GM12878 (cell line): ENCODE results near the gene LMTK2.

Experiments used
- BACH1 ChIP-seq: fragments of 450-650 bp; IDR thresholded peaks from 2 replicates; pipeline ENCODE4 v1.6.1; 2017; ENCODE audit warnings: mild to moderate bottlenecking, borderline replicate concordance
- BCLAF1 ChIP-seq: fragments of 450-650 bp; IDR thresholded peaks from 2 replicates; pipeline ENCODE4 v1.6.1; 2017; ENCODE audit warnings: antibody characterized with exemption, mild to moderate bottlenecking, moderate library complexity
- CTCF ChIP-seq, 3 experiments: IDR thresholded peaks in 2 of 3; conservative IDR thresholded peaks in 1 of 3; 2 replicates each; pipeline ENCODE4 v1.5.1; 2011; ENCODE audit warnings: low read depth in 3 of 3, low read length in 3 of 3, mild to moderate bottlenecking in 3 of 3, control low read depth in 2 of 3, moderate library complexity in 2 of 3, inconsistent platforms in 1 of 3, mixed read lengths in 1 of 3; ENCODE audit not compliant: control insufficient read depth in 2 of 3, insufficient read depth in 1 of 3; ENCODE audit errors: extremely low read depth in 1 of 3
- EZH2 ChIP-seq: IDR thresholded peaks from 2 replicates; pipeline ENCODE4 v1.6.1; 2012; ENCODE audit warnings: low read depth, mild to moderate bottlenecking, control low read depth, inconsistent platforms, low read length, borderline replicate concordance; ENCODE audit not compliant: control insufficient read depth
- POLR2A ChIP-seq: IDR thresholded peaks from 2 replicates; pipeline ENCODE4 v1.6.1; 2011; ENCODE audit warnings: low read depth, mild to moderate bottlenecking, low read length
- SREBF1 ChIP-seq: IDR thresholded peaks from 2 replicates; pipeline ENCODE4 v1.6.1; 2012; ENCODE audit warnings: mild to moderate bottlenecking, low read length
- TCF7 ChIP-seq: IDR thresholded peaks from 2 replicates; pipeline ENCODE4 v1.6.1; 2014; ENCODE audit warnings: antibody characterized with exemption, borderline replicate concordance

GRCh38 chr7:98148607-98149006, 41.9 kb downstream of the LMTK2 start:
- TF ChIP-seq BCLAF1 (no peak), BACH1 (no peak), TCF7 (no peak), CTCF (IDR thresholded peaks at IDR 0.05 in 2 of 3, conservative IDR thresholded peaks at IDR 0.05 in 1 of 3; ENCODE audit: control insufficient read depth in 2 of 3, extremely low read depth in 1 of 3, insufficient read depth in 1 of 3, low read depth in 3 of 3, low read length in 3 of 3) (no peak), POLR2A (no peak), EZH2 (no peak), SREBF1 (no peak)
